GM12878 (cell line): ENCODE measurements around the gene GNAZ. TPM values are rescaled to one million over a fixed set of nuclear protein-coding genes. Genes with fewer than 3 reads are reported as not detected.

Source experiments
- ATF7 ChIP-seq: fragments of 450-650 bp; IDR thresholded peaks from 2 replicates; pipeline ENCODE4 v1.6.1; 2016; ENCODE audit warnings: low read depth, mild to moderate bottlenecking
- BMI1 ChIP-seq: fragments of 450-650 bp; IDR thresholded peaks from 2 replicates; pipeline ENCODE4 v1.6.1; 2016; ENCODE audit warnings: mild to moderate bottlenecking, moderate library complexity, borderline replicate concordance
- CREM ChIP-seq: IDR thresholded peaks from 2 replicates; pipeline ENCODE4 v1.6.1; 2014; ENCODE audit warnings: antibody characterized with exemption, low read depth
- EGR1 ChIP-seq, 2 experiments: IDR thresholded peaks; 1 replicate in 1 of 2; 2 replicates in 1 of 2; pipeline ENCODE4 v1.6.1; 2011 to 2012; ENCODE audit warnings: low read depth in 2 of 2, low read length in 2 of 2, borderline replicate concordance in 1 of 2, mild to moderate bottlenecking in 1 of 2, moderate library complexity in 1 of 2
- FOS ChIP-seq: IDR thresholded peaks from 3 replicates; pipeline ENCODE4 v1.6.1; 2011; ENCODE audit warnings: borderline replicate concordance; ENCODE audit not compliant: insufficient read length; ENCODE audit errors: extremely low read depth
- GATAD2B ChIP-seq: fragments of 450-650 bp; conservative IDR thresholded peaks from 2 replicates; pipeline ENCODE4 v1.6.1; 2017; ENCODE audit warnings: low read depth, mild to moderate bottlenecking, moderate library complexity
- HDAC6 ChIP-seq: fragments of 200-600 bp; sonication (generic); IDR thresholded peaks from one replicate; pipeline ENCODE4 v1.8.0; 2017; ENCODE audit warnings: antibody characterized with exemption; ENCODE audit not compliant: unreplicated experiment
- IKZF1 ChIP-seq: fragments of 450-650 bp; conservative IDR thresholded peaks from 2 replicates; pipeline ENCODE4 v1.6.1; 2017; ENCODE audit warnings: antibody characterized with exemption, mild to moderate bottlenecking
- MTA3 ChIP-seq: IDR thresholded peaks from 2 replicates; pipeline ENCODE4 v1.6.1; 2012; ENCODE audit warnings: low read length, inconsistent platforms, borderline replicate concordance
- NR2F1 ChIP-seq: fragments of 450-650 bp; conservative IDR thresholded peaks from 2 replicates; pipeline ENCODE4 v1.6.1; 2017; ENCODE audit warnings: mild to moderate bottlenecking
- POU2F2 ChIP-seq: IDR thresholded peaks from 3 replicates; pipeline ENCODE4 v1.6.1; 2011; ENCODE audit warnings: low read depth, mild to moderate bottlenecking, low read length, borderline replicate concordance
- SREBF2 ChIP-seq: IDR thresholded peaks from 2 replicates; pipeline ENCODE4 v1.6.1; 2012; ENCODE audit warnings: mild to moderate bottlenecking, low read length
- STAT1 ChIP-seq: fragments of 450-650 bp; conservative IDR thresholded peaks from 2 replicates; pipeline ENCODE4 v1.6.1; 2014; ENCODE audit warnings: antibody characterized with exemption, mild to moderate bottlenecking
- STAT3 ChIP-seq: IDR thresholded peaks from 2 replicates; pipeline ENCODE4 v1.6.1; 2011; ENCODE audit warnings: low read depth, low read length, improper control_type of control experiment
- TCF3 ChIP-seq: IDR thresholded peaks from 2 replicates; pipeline ENCODE4 v1.6.1; 2012; ENCODE audit warnings: low read depth, mild to moderate bottlenecking, low read length, borderline replicate concordance; ENCODE audit not compliant: insufficient read depth
- polyA plus RNA-seq, 11 experiments: library from polyadenylated mRNA; depleted of rRNA in 4 of 11; unstranded in 6 of 11; stranded (reverse) in 5 of 11; fragments of >200 nt; fragmentation: Nextera tagmentation in 4 of 11; fragmentation: Illumina TruSeq in 1 of 11; extraction: Ambion mirVana in 4 of 11; extraction: Trizol in 1 of 11; gene quantifications; 1 replicate in 1 of 11; 2 replicates in 10 of 11; pipeline versions ENCODE4 v1.2.1 to v1.2.3, GENCODE V29; 2011 to 2016; ENCODE audit warnings: inconsistent platforms in 2 of 11, missing spikeins in 2 of 11, low read depth in 1 of 11
- total RNA-seq, 4 experiments: library from RNA; depleted of rRNA in 3 of 4; stranded (reverse); fragments of >200 nt in 3 of 4; fragmentation: Illumina TruSeq in 1 of 4; extraction: Trizol in 1 of 4; gene quantifications; 2 replicates each; pipeline versions ENCODE4 v1.2.1 to v1.2.3, GENCODE V29; 2013 to 2021
- TF ChIP-seq, protein P1 (sequence below): IDR thresholded peaks from 2 replicates; pipeline ENCODE4 v1.6.1; 2012; ENCODE audit warnings: low read depth, low read length, improper control_type of control experiment
- TF ChIP-seq, protein P2 (sequence below): IDR thresholded peaks from 2 replicates; pipeline ENCODE4 v1.6.1; 2011; ENCODE audit warnings: borderline replicate concordance, low read depth, mild to moderate bottlenecking, moderate library complexity, mixed read lengths, low read length; ENCODE audit not compliant: insufficient read depth; ENCODE audit errors: extremely low read length
- TF ChIP-seq, protein P3 (sequence below): IDR thresholded peaks from 2 replicates; pipeline ENCODE4 v1.6.1; 2011; ENCODE audit warnings: borderline replicate concordance, low read depth, mild to moderate bottlenecking, moderate library complexity, low read length; ENCODE audit not compliant: insufficient read depth, poor library complexity, severe bottlenecking
- TF ChIP-seq, protein P4 (sequence below): fragments of 450-650 bp; IDR thresholded peaks from 2 replicates; pipeline ENCODE4 v1.6.1; 2016; ENCODE audit warnings: mild to moderate bottlenecking
- TF ChIP-seq, protein P5 (sequence below): fragments of 450-650 bp; IDR thresholded peaks from 2 replicates; pipeline ENCODE4 v1.6.1; 2017; ENCODE audit warnings: borderline replicate concordance

GNAZ gene
- total and polyA plus RNA-seq, 10 of the 15 experiments (the other 5 are each of a cell fraction or from before 2014, with no cell fraction given) = 0.09 to 1.0 (median 0.44) TPM; not detected in 1

DNA sequence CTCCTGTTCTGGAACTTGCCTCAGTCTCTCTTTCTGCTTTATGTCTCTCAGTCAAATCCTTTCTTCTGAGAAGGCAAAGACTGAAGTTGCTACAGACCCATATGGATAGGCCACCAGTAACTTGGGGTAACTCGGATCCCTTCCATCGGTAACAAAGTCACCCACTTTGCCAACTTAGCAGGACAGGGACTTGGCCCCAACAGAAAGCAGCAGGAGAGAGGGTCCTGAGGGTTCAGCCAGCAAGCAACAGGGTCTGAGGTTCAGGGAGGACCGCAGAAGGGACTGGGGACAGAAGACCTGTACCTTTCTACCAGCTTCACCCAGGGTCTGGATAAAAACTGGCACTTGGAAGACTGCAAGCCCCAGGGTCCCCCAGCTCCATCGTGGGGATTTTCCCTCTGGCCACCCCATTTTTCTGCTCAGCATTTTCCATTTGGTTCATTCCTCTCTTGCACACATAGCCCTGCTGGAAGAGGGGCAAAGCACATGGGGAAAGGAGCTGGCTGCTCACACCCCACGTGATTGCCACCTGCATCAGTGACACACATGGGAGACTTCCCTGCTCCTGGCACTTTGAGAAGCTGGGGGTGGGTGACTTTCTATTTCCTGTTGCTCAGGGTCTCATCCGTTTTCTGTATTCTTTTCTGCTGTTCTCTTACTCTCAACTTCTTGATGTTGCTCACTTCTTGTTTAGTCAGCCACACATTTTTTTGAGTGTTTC is 34.6 kb upstream of the GNAZ start (continued):
- TF ChIP-seq SREBF2 (no peak), BMI1 (no peak), EGR1 (IDR thresholded peaks at IDR 0.05; ENCODE audit: borderline replicate concordance in 1 of 2, low read depth in 2 of 2, low read length in 2 of 2) (peak in 1 of 2 experiments; percentile 60; a peak in 1 of 3 replicates), NR2F1 (no peak), TCF3 (0 out of 2 replicates have a peak, but pooled peaks have one; percentile 33), STAT3 (no peak), POU2F2 (no peak), ATF7 (no peak), CREM (no peak), FOS (no peak), STAT1 (no peak), HDAC6 (no peak), IKZF1 (peak; percentile 35; the same call in 1 of the 2 replicates), MTA3 (no peak), GATAD2B (no peak)
- TF ChIP-seq, protein P1, sequence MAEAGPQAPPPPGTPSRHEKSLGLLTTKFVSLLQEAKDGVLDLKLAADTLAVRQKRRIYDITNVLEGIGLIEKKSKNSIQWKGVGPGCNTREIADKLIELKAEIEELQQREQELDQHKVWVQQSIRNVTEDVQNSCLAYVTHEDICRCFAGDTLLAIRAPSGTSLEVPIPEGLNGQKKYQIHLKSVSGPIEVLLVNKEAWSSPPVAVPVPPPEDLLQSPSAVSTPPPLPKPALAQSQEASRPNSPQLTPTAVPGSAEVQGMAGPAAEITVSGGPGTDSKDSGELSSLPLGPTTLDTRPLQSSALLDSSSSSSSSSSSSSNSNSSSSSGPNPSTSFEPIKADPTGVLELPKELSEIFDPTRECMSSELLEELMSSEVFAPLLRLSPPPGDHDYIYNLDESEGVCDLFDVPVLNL = no peak
- TF ChIP-seq, protein P2, sequence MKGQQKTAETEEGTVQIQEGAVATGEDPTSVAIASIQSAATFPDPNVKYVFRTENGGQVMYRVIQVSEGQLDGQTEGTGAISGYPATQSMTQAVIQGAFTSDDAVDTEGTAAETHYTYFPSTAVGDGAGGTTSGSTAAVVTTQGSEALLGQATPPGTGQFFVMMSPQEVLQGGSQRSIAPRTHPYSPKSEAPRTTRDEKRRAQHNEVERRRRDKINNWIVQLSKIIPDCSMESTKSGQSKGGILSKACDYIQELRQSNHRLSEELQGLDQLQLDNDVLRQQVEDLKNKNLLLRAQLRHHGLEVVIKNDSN = peak; percentile 61
- TF ChIP-seq, protein P3, sequence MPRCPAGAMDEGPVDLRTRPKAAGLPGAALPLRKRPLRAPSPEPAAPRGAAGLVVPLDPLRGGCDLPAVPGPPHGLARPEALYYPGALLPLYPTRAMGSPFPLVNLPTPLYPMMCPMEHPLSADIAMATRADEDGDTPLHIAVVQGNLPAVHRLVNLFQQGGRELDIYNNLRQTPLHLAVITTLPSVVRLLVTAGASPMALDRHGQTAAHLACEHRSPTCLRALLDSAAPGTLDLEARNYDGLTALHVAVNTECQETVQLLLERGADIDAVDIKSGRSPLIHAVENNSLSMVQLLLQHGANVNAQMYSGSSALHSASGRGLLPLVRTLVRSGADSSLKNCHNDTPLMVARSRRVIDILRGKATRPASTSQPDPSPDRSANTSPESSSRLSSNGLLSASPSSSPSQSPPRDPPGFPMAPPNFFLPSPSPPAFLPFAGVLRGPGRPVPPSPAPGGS = no peak
- TF ChIP-seq, protein P4, sequence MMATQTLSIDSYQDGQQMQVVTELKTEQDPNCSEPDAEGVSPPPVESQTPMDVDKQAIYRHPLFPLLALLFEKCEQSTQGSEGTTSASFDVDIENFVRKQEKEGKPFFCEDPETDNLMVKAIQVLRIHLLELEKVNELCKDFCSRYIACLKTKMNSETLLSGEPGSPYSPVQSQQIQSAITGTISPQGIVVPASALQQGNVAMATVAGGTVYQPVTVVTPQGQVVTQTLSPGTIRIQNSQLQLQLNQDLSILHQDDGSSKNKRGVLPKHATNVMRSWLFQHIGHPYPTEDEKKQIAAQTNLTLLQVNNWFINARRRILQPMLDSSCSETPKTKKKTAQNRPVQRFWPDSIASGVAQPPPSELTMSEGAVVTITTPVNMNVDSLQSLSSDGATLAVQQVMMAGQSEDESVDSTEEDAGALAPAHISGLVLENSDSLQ = no peak
- TF ChIP-seq, protein P5, sequence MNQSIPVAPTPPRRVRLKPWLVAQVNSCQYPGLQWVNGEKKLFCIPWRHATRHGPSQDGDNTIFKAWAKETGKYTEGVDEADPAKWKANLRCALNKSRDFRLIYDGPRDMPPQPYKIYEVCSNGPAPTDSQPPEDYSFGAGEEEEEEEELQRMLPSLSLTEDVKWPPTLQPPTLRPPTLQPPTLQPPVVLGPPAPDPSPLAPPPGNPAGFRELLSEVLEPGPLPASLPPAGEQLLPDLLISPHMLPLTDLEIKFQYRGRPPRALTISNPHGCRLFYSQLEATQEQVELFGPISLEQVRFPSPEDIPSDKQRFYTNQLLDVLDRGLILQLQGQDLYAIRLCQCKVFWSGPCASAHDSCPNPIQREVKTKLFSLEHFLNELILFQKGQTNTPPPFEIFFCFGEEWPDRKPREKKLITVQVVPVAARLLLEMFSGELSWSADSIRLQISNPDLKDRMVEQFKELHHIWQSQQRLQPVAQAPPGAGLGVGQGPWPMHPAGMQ = no peak
